ENCODE measurements around the gene ABCA13.

- TF ChIP-seq ZFX (IDR thresholded peaks at IDR 0.05): no peak
- TF ChIP-seq CTCF (conservative IDR thresholded peaks at IDR 0.05): no peak
These were observed 127.5 kb downstream of the ABCA13 start for GRCh38 chr7:48298779-48299178.
